ENCODE data around the gene BRMS1L. TPM values are rescaled to one million over a fixed set of nuclear protein-coding genes. Genes with fewer than 3 reads are reported as not detected.

Gene BRMS1L
- polyA plus RNA-seq, 1 of the 3 experiments (the other 2 are of a cell fraction), result 7.1 TPM

GRCh38 chr14:35829449-35829848, 3.3 kb downstream of the BRMS1L start:
- H4K20me1 ChIP-seq (ENCODE audit: insufficient read depth), result 0 out of 2 replicates have a peak, but pooled peaks cover 4% of the 10 kb centered on the region
- no peak overlapping the region for H3K4me3 ChIP-seq (ENCODE audit: low read depth in 2 of 2, low read length in 1 of 2)
- peak overlapping the region in 1 of 2 experiments; percentile 58; a peak in 2 of 4 replicates for H3K27ac ChIP-seq (ENCODE audit: low read depth in 2 of 2, low read length in 1 of 2)
- H3K4me1 ChIP-seq (ENCODE audit: control insufficient read depth in 1 of 2, insufficient read depth in 2 of 2, low read depth in 1 of 2, low read length in 1 of 2), result peaks cover 0 to 5% of the 10 kb centered on the region in 2 experiments; a peak in 2 of 4 replicates
- H3K27me3 ChIP-seq (ENCODE audit: insufficient read depth), result no peaks in the 10 kb centered on the region
- no peak overlapping the region for H2AFZ ChIP-seq (ENCODE audit: low read depth)
- no peaks in the 10 kb centered on the region for H3K9me2 ChIP-seq
- H3K9ac ChIP-seq, result no peak overlapping the region
- peak; percentile 12; the same call in 1 of the 2 replicates for TF ChIP-seq PBX3 (IDR thresholded peaks at IDR 0.05)
- 0 out of 2 replicates have a peak, but pooled peaks have one; percentile 16 for TF ChIP-seq JUND (IDR thresholded peaks at IDR 0.05)
- TF ChIP-seq SIN3A (IDR thresholded peaks at IDR 0.05; ENCODE audit: borderline replicate concordance, low read depth, low read length), result no peak
- peak; percentile 54; the same call in 1 of the 2 replicates for TF ChIP-seq FOSL2 (IDR thresholded peaks at IDR 0.05; ENCODE audit: borderline replicate concordance, low read depth)
- H3K4me2 ChIP-seq, result no peak overlapping the region
- peaks cover 28% of the 10 kb centered on the region for H3K79me2 ChIP-seq (ENCODE audit: insufficient read depth)
- H3K36me3 ChIP-seq (replicated peaks in 1 of 2; ENCODE audit: control insufficient read depth in 1 of 2, insufficient read depth in 2 of 2, low read length in 1 of 2), result peaks cover 26 to 29% of the 10 kb centered on the region in 2 experiments
- ChIA-PET POLR2A (no interaction called here), CTCF (no interaction called here)
- no peaks in the 10 kb centered on the region for H3K9me3 ChIP-seq
- WGBS (ENCODE audit: low lambda C conversion rate), result 17% methylated on average over 1 of the region's 1 CpG
- H3F3A ChIP-seq (replicated peaks; ENCODE audit: insufficient read depth), result peaks cover 11% of the 10 kb centered on the region
- DNase-seq, result no peak

DNA sequence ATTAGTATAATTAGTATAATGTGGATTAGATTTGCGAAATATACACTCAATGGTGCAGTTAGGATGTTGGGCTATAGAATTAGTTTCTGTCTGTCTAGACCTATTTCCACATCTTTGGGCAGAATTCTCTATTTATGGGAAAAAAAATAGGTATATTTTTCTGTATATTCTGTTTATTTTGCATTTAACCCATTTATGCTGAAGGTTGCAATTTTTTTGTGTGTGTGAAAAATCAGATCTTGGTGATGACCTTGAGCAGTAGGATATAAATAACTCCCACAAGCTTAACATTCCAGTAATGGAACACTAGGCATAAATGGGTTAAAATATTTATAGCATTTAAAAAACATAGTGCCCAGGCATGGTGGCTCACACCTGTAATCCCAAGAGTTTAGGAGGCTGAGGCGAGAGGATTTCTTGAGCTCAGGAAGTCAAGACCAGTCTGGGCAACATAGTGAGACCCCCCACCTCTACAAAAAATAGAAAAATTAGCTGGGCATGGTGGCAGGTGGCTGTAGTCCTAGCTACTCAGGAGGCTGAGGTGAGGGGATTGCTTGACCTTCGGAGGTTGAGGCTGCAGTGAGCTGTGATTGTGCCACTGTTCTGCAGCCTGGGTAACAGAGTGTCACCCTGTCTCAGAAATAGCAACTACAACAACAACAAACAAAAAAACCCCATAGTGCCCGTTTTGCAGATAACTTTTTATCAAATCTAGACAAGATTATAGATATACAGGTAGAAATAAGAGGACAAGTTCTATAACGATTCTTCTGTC, 9.3 kb downstream of the BRMS1L start:
- Histone ChIP-seq H3F3A (replicated peaks; ENCODE audit: insufficient read depth) (no peaks in the 10 kb centered on the region), H2AFZ (ENCODE audit: low read depth) (no peak overlapping the region), H3K27ac (ENCODE audit: low read depth in 2 of 2, low read length in 1 of 2) (no peak overlapping the region), H3K4me3 (ENCODE audit: low read depth in 2 of 2, low read length in 1 of 2) (no peak overlapping the region), H3K27me3 (ENCODE audit: insufficient read depth) (no peaks in the 10 kb centered on the region), H3K36me3 (replicated peaks in 1 of 2; ENCODE audit: control insufficient read depth in 1 of 2, insufficient read depth in 2 of 2, low read length in 1 of 2) (peaks cover 26 to 71% of the 10 kb centered on the region in 2 experiments), H4K20me1 (ENCODE audit: insufficient read depth) (no peaks in the 10 kb centered on the region), H3K9ac (no peak overlapping the region), H3K4me2 (no peak overlapping the region), H3K9me2 (no peaks in the 10 kb centered on the region), H3K79me2 (ENCODE audit: insufficient read depth) (peaks cover 18% of the 10 kb centered on the region), H3K9me3 (0 out of 2 replicates have a peak, but pooled peaks cover 1% of the 10 kb centered on the region), H3K4me1 (ENCODE audit: control insufficient read depth in 1 of 2, insufficient read depth in 2 of 2, low read depth in 1 of 2, low read length in 1 of 2) (no peaks in the 10 kb centered on the region)
- POLR2A ChIA-PET, result interaction anchor here (1.2 kb wide), 1 partner anchor 9 kb away, joined by 5 read pairs; the partner anchor contains the start of gene BRMS1L
- CTCF ChIA-PET, result no interaction called here
- no peak for DNase-seq
- WGBS (ENCODE audit: low lambda C conversion rate), result 91% methylated on average over 5 of the region's 5 CpGs
- TF ChIP-seq NRF1 (IDR thresholded peaks at IDR 0.05; ENCODE audit: low read depth, low read length), result no peak
- no peak for TF ChIP-seq TAF1 (IDR thresholded peaks at IDR 0.05; ENCODE audit: borderline replicate concordance, low read depth, low read length)
- TF ChIP-seq, protein P1, sequence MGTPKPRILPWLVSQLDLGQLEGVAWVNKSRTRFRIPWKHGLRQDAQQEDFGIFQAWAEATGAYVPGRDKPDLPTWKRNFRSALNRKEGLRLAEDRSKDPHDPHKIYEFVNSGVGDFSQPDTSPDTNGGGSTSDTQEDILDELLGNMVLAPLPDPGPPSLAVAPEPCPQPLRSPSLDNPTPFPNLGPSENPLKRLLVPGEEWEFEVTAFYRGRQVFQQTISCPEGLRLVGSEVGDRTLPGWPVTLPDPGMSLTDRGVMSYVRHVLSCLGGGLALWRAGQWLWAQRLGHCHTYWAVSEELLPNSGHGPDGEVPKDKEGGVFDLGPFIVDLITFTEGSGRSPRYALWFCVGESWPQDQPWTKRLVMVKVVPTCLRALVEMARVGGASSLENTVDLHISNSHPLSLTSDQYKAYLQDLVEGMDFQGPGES (IDR thresholded peaks at IDR 0.05; ENCODE audit: low read depth, low read length), result no peak
- TF ChIP-seq GABPA (IDR thresholded peaks at IDR 0.05; ENCODE audit: low read depth), result no peak
- TF ChIP-seq, protein P2, sequence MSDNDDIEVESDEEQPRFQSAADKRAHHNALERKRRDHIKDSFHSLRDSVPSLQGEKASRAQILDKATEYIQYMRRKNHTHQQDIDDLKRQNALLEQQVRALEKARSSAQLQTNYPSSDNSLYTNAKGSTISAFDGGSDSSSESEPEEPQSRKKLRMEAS (IDR thresholded peaks at IDR 0.05; ENCODE audit: low read depth), result no peak
- TF ChIP-seq SMC3 (IDR thresholded peaks at IDR 0.05; ENCODE audit: low read depth, low read length), result no peak
- no peak for TF ChIP-seq POLR2AphosphoS5 (IDR thresholded peaks at IDR 0.05; ENCODE audit: low read depth, low read length)
- TF ChIP-seq PBX3 (IDR thresholded peaks at IDR 0.05), result no peak
- TF ChIP-seq, protein P3, sequence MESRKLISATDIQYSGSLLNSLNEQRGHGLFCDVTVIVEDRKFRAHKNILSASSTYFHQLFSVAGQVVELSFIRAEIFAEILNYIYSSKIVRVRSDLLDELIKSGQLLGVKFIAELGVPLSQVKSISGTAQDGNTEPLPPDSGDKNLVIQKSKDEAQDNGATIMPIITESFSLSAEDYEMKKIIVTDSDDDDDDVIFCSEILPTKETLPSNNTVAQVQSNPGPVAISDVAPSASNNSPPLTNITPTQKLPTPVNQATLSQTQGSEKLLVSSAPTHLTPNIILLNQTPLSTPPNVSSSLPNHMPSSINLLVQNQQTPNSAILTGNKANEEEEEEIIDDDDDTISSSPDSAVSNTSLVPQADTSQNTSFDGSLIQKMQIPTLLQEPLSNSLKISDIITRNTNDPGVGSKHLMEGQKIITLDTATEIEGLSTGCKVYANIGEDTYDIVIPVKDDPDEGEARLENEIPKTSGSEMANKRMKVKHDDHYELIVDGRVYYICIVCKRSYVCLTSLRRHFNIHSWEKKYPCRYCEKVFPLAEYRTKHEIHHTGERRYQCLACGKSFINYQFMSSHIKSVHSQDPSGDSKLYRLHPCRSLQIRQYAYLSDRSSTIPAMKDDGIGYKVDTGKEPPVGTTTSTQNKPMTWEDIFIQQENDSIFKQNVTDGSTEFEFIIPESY (IDR thresholded peaks at IDR 0.05; ENCODE audit: borderline replicate concordance, low read depth), result no peak
- TF ChIP-seq, protein P4, sequence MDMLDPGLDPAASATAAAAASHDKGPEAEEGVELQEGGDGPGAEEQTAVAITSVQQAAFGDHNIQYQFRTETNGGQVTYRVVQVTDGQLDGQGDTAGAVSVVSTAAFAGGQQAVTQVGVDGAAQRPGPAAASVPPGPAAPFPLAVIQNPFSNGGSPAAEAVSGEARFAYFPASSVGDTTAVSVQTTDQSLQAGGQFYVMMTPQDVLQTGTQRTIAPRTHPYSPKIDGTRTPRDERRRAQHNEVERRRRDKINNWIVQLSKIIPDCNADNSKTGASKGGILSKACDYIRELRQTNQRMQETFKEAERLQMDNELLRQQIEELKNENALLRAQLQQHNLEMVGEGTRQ (IDR thresholded peaks at IDR 0.05; ENCODE audit: borderline replicate concordance, low read depth, low read length), result no peak
- TF ChIP-seq, protein P5, sequence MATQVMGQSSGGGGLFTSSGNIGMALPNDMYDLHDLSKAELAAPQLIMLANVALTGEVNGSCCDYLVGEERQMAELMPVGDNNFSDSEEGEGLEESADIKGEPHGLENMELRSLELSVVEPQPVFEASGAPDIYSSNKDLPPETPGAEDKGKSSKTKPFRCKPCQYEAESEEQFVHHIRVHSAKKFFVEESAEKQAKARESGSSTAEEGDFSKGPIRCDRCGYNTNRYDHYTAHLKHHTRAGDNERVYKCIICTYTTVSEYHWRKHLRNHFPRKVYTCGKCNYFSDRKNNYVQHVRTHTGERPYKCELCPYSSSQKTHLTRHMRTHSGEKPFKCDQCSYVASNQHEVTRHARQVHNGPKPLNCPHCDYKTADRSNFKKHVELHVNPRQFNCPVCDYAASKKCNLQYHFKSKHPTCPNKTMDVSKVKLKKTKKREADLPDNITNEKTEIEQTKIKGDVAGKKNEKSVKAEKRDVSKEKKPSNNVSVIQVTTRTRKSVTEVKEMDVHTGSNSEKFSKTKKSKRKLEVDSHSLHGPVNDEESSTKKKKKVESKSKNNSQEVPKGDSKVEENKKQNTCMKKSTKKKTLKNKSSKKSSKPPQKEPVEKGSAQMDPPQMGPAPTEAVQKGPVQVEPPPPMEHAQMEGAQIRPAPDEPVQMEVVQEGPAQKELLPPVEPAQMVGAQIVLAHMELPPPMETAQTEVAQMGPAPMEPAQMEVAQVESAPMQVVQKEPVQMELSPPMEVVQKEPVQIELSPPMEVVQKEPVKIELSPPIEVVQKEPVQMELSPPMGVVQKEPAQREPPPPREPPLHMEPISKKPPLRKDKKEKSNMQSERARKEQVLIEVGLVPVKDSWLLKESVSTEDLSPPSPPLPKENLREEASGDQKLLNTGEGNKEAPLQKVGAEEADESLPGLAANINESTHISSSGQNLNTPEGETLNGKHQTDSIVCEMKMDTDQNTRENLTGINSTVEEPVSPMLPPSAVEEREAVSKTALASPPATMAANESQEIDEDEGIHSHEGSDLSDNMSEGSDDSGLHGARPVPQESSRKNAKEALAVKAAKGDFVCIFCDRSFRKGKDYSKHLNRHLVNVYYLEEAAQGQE (IDR thresholded peaks at IDR 0.05; ENCODE audit: low read depth, low read length), result no peak

All from SK-N-SH (cell line).